T-helper 2 cell treated with Interferon-gamma antibody and Interleukin-4, amounts not matched to agents 5 μg/mL and 100 μg/mL, for 36 hours (primary cell): ENCODE measurements around the gene INSL6.

Experiments used
- DNase-seq: peaks from one replicate; pipeline ENCODE4 v3.0.0; 2021; ENCODE audit warnings: low spot score
- H3K27ac Mint-ChIP-seq: one replicate; pipeline ENCODE4 v1.8.0; 2021; ENCODE audit warnings: mild to moderate bottlenecking, mixed read lengths
- H3K27me3 Mint-ChIP-seq: one replicate; pipeline ENCODE4 v1.8.0; 2021; ENCODE audit warnings: low read depth, mixed read lengths
- H3K36me3 Mint-ChIP-seq: one replicate; pipeline ENCODE4 v1.8.0; 2021; ENCODE audit warnings: low read depth, mixed read lengths
- H3K4me1 Mint-ChIP-seq: one replicate; pipeline ENCODE4 v1.8.0; 2021; ENCODE audit warnings: low read depth, mixed read lengths
- H3K4me3 Mint-ChIP-seq: one replicate; pipeline ENCODE4 v1.8.0; 2022; ENCODE audit warnings: mild to moderate bottlenecking, moderate library complexity, mixed read lengths
- H3K9me3 Mint-ChIP-seq: one replicate; pipeline ENCODE4 v1.8.0; 2021; ENCODE audit warnings: mixed read lengths

INSL6 gene

GRCh38 chr9:5144217-5144616 is 41.2 kb downstream of the INSL6 start:
- Mint-ChIP-seq H3K9me3 (peaks cover 33% of the 10 kb centered on the region), H3K4me1 (peaks cover 5% of the 10 kb centered on the region), H3K27me3 (no peaks in the 10 kb centered on the region), H3K4me3 (no peak overlapping the region), H3K36me3 (peaks cover 76% of the 10 kb centered on the region), H3K27ac (no peak overlapping the region)
- no peak for DNase-seq

GRCh38 chr9:5140151-5140550 is 45.3 kb downstream of the INSL6 start:
- Mint-ChIP-seq H3K4me1 (no peaks in the 10 kb centered on the region), H3K27me3 (no peaks in the 10 kb centered on the region), H3K4me3 (no peak overlapping the region), H3K27ac (no peak overlapping the region), H3K36me3 (peaks cover 56% of the 10 kb centered on the region), H3K9me3 (peaks cover 47% of the 10 kb centered on the region)
- DNase-seq, result no peak

- H3K27ac Mint-ChIP-seq, result no peak overlapping the region
- peaks cover 56% of the 10 kb centered on the region for H3K36me3 Mint-ChIP-seq
- peaks cover under 1% of the 10 kb centered on the region for H3K9me3 Mint-ChIP-seq
- H3K27me3 Mint-ChIP-seq, result no peaks in the 10 kb centered on the region
- H3K4me3 Mint-ChIP-seq, result no peak overlapping the region
- no peak for DNase-seq
- peaks cover 1% of the 10 kb centered on the region for H3K4me1 Mint-ChIP-seq
These were observed 62.9 kb downstream of the INSL6 start for GRCh38 chr9:5122516-5122915.

- H3K27ac Mint-ChIP-seq, result no peak overlapping the region
- peaks cover 1% of the 10 kb centered on the region for H3K4me1 Mint-ChIP-seq
- no peak overlapping the region for H3K4me3 Mint-ChIP-seq
- peaks cover 54% of the 10 kb centered on the region for H3K36me3 Mint-ChIP-seq
- DNase-seq, result no peak
- no peaks in the 10 kb centered on the region for H3K27me3 Mint-ChIP-seq
- H3K9me3 Mint-ChIP-seq, result no peaks in the 10 kb centered on the region
These were observed 63.3 kb downstream of the INSL6 start for GRCh38 chr9:5122116-5122515.

- no peaks in the 10 kb centered on the region for H3K27me3 Mint-ChIP-seq
- H3K4me1 Mint-ChIP-seq, result no peaks in the 10 kb centered on the region
- no peak for DNase-seq
- no peak overlapping the region for H3K27ac Mint-ChIP-seq
- peaks cover 41% of the 10 kb centered on the region for H3K36me3 Mint-ChIP-seq
- H3K9me3 Mint-ChIP-seq, result peaks cover 7% of the 10 kb centered on the region
- no peak overlapping the region for H3K4me3 Mint-ChIP-seq
These were observed 71.3 kb downstream of the INSL6 start for GRCh38 chr9:5113994-5114748.
